Sigmoid colon (tissue), 7 donors: ENCODE measurements around the gene GDPD5. TPM values are rescaled to one million over a fixed set of nuclear protein-coding genes. Genes with fewer than 3 reads are reported as not detected.

ENCODE experiments used
- DNase-seq: peaks from one replicate; pipeline ENCODE4 v3.0.0-alpha.2; 2019
- H3K27ac ChIP-seq, 4 donors: fragments of 200-600 bp; sonication (generic); one replicate each; pipeline ENCODE4 v1.5.1; 2016 to 2019; ENCODE audit warnings: mild to moderate bottlenecking in 1 of 4
- H3K27me3 ChIP-seq, 3 donors: fragments of 200-600 bp; sonication (generic); one replicate each; pipeline ENCODE4 v1.5.1; 2019; ENCODE audit warnings: mild to moderate bottlenecking in 1 of 3
- H3K36me3 ChIP-seq, 4 donors: fragments of 200-600 bp; sonication (generic); one replicate each; pipeline ENCODE4 v1.5.1; 2016 to 2019
- H3K4me1 ChIP-seq, 4 donors: fragments of 200-600 bp; sonication (generic); one replicate each; pipeline ENCODE4 v1.5.1; 2017 to 2019
- H3K4me3 ChIP-seq, 4 donors: fragments of 200-600 bp; sonication (generic); one replicate each; pipeline ENCODE4 v1.5.1; 2017 to 2019; ENCODE audit warnings: mild to moderate bottlenecking in 2 of 4, moderate library complexity in 1 of 4
- H3K9me3 ChIP-seq, 4 donors: fragments of 200-600 bp in 3 of 4; sonication (generic) in 3 of 4; one replicate each; pipeline versions ENCODE4 v1.5.1 to v1.6.1; 2013 to 2019
- EP300 ChIP-seq, 4 donors: sonication (generic); formaldehyde crosslinking; IDR thresholded peaks; one replicate each; pipeline ENCODE4 v1.6.1; 2017; ENCODE audit warnings: antibody characterized with exemption in 4 of 4
- POLR2A ChIP-seq, 2 donors: fragments of 450-650 bp; IDR thresholded peaks; one replicate each; pipeline ENCODE4 v1.6.1; 2016; ENCODE audit warnings: antibody characterized with exemption in 2 of 2, mild to moderate bottlenecking in 2 of 2, moderate library complexity in 2 of 2
- POLR2AphosphoS5 ChIP-seq, 4 donors: sonication (generic); formaldehyde crosslinking; IDR thresholded peaks; one replicate each; pipeline ENCODE4 v1.6.1; 2017; ENCODE audit warnings: antibody characterized with exemption in 4 of 4
- WGBS, 2 donors: extraction: QIAGEN DNeasy Blood & Tissue Kit; methylation state at CpG; one replicate each; pipeline ENCODE4 v1.1.7; 2013; 5-methylcytosine and 5-hydroxymethylcytosine counted together
- intact Hi-C: fragments of 100-400 bp; cut with DNase I; formaldehyde crosslinking; loops from one replicate; pipeline ENCODE4 v1.15.1; 2023
- polyA plus RNA-seq, 3 donors: library from polyadenylated mRNA; stranded (reverse); fragments of 200-250 nt; gene quantifications; one replicate each; pipeline ENCODE4 v1.2.3, GENCODE V29; 2013
- total RNA-seq, 4 donors: library from RNA; depleted of rRNA; stranded (reverse); fragments of >200 nt; gene quantifications; one replicate each; pipeline ENCODE4 v1.1.0, GENCODE V29; 2016
- TF ChIP-seq, protein P1 (sequence below), 4 experiments: fragments of 450-650 bp in 3 of 4; fragments of 200-600 bp in 1 of 4; IDR thresholded peaks; one replicate each; pipeline ENCODE4 v1.5.1; 2016 to 2019; ENCODE audit warnings: antibody characterized with exemption in 4 of 4, mild to moderate bottlenecking in 3 of 4, moderate library complexity in 2 of 4
- donor health status: healthy with polysubstance abuse.
- donor health status: Bipolar disorder and iron deficiency.
- donor health status: healthy.

The GDPD5 gene
- total and polyA plus RNA-seq, 7 donors = 2.4 to 8.1 (median 5.8) TPM; not detected in 1

DNA sequence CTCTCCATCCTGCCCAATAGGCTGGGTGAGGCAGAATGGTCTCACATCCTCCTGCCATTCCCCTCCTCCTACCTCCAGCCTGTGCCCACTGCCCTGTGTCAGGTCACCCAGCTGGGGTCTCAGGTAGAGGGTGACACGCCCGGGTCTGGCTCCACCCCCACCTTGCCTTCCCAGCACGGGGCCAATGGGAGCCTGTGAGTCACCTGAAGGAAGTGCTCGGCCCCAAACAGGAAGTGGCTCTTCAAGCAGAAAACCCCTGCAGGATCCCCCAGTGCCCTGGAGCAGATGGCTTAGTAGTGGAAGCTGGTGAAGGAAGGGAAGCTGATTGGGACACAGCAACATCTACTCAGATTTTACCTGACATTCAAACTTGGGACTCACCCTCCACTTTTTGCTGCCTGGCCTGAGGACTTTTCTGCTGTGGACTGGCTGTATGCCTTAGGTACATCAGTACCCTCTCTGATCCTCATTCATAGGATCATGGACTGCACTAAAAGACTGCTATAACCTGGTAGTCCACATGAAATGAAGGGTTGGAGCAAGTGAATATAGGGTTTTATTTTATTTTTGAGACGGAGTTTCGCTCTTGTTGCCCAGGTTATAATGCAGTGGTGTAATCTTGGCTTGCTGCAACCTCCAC lies 33.4 kb downstream of the GDPD5 start:
- 43 to 52% methylated on average over 6 of the region's 6 CpGs for WGBS, 2 donors
- no peaks in the 10 kb centered on the region for H3K4me1 ChIP-seq
- no peaks in the 10 kb centered on the region for H3K9me3 ChIP-seq
- H3K36me3 ChIP-seq = no peaks in the 10 kb centered on the region
- H3K27ac ChIP-seq = no peak overlapping the region
- no peak overlapping the region for H3K4me3 ChIP-seq
- intact Hi-C loops = no loop called here
- DNase-seq = no peak
- no peaks in the 10 kb centered on the region for H3K27me3 ChIP-seq
- TF ChIP-seq, protein P1, sequence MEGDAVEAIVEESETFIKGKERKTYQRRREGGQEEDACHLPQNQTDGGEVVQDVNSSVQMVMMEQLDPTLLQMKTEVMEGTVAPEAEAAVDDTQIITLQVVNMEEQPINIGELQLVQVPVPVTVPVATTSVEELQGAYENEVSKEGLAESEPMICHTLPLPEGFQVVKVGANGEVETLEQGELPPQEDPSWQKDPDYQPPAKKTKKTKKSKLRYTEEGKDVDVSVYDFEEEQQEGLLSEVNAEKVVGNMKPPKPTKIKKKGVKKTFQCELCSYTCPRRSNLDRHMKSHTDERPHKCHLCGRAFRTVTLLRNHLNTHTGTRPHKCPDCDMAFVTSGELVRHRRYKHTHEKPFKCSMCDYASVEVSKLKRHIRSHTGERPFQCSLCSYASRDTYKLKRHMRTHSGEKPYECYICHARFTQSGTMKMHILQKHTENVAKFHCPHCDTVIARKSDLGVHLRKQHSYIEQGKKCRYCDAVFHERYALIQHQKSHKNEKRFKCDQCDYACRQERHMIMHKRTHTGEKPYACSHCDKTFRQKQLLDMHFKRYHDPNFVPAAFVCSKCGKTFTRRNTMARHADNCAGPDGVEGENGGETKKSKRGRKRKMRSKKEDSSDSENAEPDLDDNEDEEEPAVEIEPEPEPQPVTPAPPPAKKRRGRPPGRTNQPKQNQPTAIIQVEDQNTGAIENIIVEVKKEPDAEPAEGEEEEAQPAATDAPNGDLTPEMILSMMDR (IDR thresholded peaks at IDR 0.05) = no peak
- no peak for TF ChIP-seq EP300 (IDR thresholded peaks at IDR 0.05)
- TF ChIP-seq POLR2A (IDR thresholded peaks at IDR 0.05) = no peak
- TF ChIP-seq POLR2AphosphoS5 (IDR thresholded peaks at IDR 0.05) = no peak

DNA sequence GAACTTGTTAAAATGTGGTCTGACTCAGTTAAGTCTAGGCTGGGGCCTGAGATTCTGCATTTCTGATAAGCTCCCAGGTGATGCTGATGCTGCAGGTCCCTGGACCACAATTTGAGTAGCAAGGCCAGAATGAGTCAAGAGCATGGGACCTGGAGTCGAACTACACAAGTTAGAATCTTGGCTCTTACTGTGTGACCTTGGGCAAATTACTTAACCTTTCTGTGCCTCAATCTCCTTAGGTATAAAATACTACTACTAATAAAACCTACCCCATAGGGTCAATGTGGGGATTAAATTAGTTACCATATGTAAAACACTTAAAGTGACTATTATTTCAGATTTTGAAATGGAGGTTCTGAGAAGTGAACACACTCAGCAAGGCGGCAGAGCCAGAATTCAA lies 34.3 kb downstream of the GDPD5 start:
- Histone ChIP-seq H3K4me1 (no peaks in the 10 kb centered on the region), H3K36me3 (no peaks in the 10 kb centered on the region), H3K4me3 (no peak overlapping the region), H3K27ac (no peak overlapping the region), H3K27me3 (no peaks in the 10 kb centered on the region), H3K9me3 (no peaks in the 10 kb centered on the region)
- TF ChIP-seq POLR2A (IDR thresholded peaks at IDR 0.05) = no peak
- no peak for TF ChIP-seq POLR2AphosphoS5 (IDR thresholded peaks at IDR 0.05)
- TF ChIP-seq, protein P1 (IDR thresholded peaks at IDR 0.05) = no peak
- TF ChIP-seq EP300 (IDR thresholded peaks at IDR 0.05) = no peak
- DNase-seq = no peak
- intact Hi-C loops = no loop called here
- WGBS, 2 donors = 90 to 94% methylated on average over 2 of the region's 2 CpGs

DNA sequence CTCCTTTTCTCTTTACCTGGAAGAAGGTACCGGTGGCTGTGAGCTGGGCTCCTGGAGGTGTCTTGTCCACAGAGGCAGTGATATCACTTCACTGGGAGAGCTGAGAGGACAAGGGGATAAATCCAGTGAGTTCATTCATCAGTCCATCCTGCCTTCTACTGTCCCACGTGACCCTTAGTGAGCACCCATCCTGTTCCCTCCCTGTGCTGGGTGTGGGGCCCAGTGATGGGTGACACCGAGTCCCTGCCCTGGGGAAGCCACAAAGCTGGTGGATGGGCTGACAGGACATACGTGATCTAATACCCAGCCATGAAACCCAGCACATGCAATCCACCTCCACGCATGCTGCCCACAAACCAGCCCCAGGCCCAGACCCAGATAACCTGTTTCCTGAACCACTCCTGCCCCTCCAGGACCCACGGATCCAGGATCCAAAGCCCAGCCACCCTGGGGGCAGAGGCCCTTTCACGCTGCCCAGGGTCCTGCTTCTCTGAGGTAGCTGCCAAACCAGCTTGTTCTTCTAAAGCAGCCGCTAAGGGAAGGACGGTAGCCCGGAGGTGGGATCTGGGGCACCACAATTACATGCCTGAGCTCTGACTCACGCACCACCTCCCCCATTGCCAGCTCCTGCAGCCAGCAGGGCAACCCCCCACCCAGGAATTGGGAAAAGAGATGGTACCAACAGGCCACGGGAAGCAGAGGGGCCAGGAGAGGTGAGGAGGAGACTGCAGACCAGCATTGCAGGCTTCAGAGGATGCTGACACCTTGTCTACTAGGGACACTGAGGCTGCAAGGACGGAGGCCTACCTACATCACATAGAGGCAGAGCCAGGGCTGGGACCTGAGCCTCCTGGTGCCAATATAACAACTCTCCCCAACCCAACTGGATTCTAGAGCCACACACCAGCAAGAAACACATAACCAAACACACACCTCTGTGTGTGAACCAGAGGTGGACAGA lies 35.2 kb downstream of the GDPD5 start:
- WGBS, 2 donors = 87 to 91% methylated on average over 13 of the region's 13 CpGs
- intact Hi-C loops = no loop called here
- H3K36me3 ChIP-seq = no peaks in the 10 kb centered on the region

DNA sequence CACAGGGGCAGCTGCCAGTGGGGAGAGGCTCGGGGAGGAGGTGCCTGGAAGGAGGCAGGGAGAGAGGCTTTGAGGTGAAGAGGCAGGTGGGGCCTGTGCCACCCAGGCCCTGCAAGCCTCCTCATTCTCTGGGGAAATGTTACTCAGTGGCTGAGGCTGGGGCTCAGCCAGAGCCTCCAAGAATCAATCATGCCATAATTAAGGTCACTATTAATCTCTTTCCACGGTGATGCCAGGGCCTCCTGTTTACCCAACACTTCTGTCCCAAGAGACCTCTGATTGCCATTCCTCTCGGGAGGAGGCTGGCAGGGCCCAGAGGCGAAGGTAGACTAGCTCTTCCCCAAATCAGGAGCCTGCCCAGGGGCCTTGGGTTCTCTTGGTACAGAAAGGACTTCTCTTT lies 38.4 kb downstream of the GDPD5 start:
- Histone ChIP-seq H3K9me3 (no peaks in the 10 kb centered on the region), H3K27me3 (no peaks in the 10 kb centered on the region), H3K4me3 (no peak overlapping the region), H3K36me3 (no peaks in the 10 kb centered on the region), H3K4me1 (no peaks in the 10 kb centered on the region), H3K27ac (no peak overlapping the region)
- 75 to 83% methylated on average over 4 of the region's 4 CpGs for WGBS, 2 donors
- no peak for DNase-seq
- intact Hi-C loops = no loop called here
- TF ChIP-seq POLR2AphosphoS5 (IDR thresholded peaks at IDR 0.05) (no peak), EP300 (IDR thresholded peaks at IDR 0.05) (no peak), POLR2A (IDR thresholded peaks at IDR 0.05) (no peak)
- TF ChIP-seq, protein P1 (IDR thresholded peaks at IDR 0.05) = no peak

More for the DNA sequence above, 35.2 kb downstream of the GDPD5 start:
- Histone ChIP-seq H3K4me1 (no peaks in the 10 kb centered on the region), H3K9me3 (no peaks in the 10 kb centered on the region), H3K27ac (no peak overlapping the region), H3K4me3 (no peak overlapping the region), H3K27me3 (no peaks in the 10 kb centered on the region)
- DNase-seq = no peak
- TF ChIP-seq EP300 (IDR thresholded peaks at IDR 0.05) (no peak), POLR2AphosphoS5 (IDR thresholded peaks at IDR 0.05) (no peak), POLR2A (IDR thresholded peaks at IDR 0.05) (no peak)
- TF ChIP-seq, protein P1 (IDR thresholded peaks at IDR 0.05) = no peak
